H1 (cell line): Measurements from ENCODE around the gene ABCG8. TPM values are rescaled to one million over a fixed set of nuclear protein-coding genes. Genes with fewer than 3 reads are reported as not detected.

Experiments used
- CTCF ChIA-PET: fragments of 300-600 bp; sonication (Branson Sonifier 250); formaldehyde crosslinking; loops from one replicate; lab custom pipeline; 2021; ENCODE audit not compliant: partially characterized antibody; lab: Charles Lee
- POLR2A ChIA-PET: fragments of 300-600 bp; sonication (Branson Sonifier 250); formaldehyde crosslinking; loops from one replicate; lab custom pipeline; 2021; ENCODE audit warnings: inconsistent platforms; ENCODE audit not compliant: partially characterized antibody; lab: Charles Lee
- DNase-seq, 2 experiments: peaks; one replicate each; pipeline versions ENCODE4 v3.0.0 to v3.0.0-alpha.2; 2010 to 2022; ENCODE audit warnings: low spot score in 2 of 2, low read depth in 1 of 2, mixed read lengths in 1 of 2
- FAIRE-seq: peaks from 2 replicates; lab custom pipeline; 2011; peaks lifted over from hg19 to GRCh38; lab: Jason Lieb, UNC
- H2AFZ ChIP-seq: 2 replicates; pipeline ENCODE4 v1.8.1; 2012; ENCODE audit warnings: low read length, inconsistent platforms
- H2AK5ac ChIP-seq: 2 replicates; pipeline ENCODE4 v1.6.1; 2013; ENCODE audit warnings: low read depth, low read length
- H2BK120ac ChIP-seq: replicated peaks from 2 replicates; pipeline ENCODE3; 2013; ENCODE audit warnings: low read depth, low read length, inconsistent platforms
- H2BK12ac ChIP-seq: 2 replicates; pipeline ENCODE4 v1.6.1; 2013; ENCODE audit warnings: low read depth, low read length
- H2BK15ac ChIP-seq: 2 replicates; pipeline ENCODE4 v1.6.1; 2013; ENCODE audit warnings: low read length
- H2BK20ac ChIP-seq: 2 replicates; pipeline ENCODE4 v1.6.1; 2013; ENCODE audit warnings: low read length
- H2BK5ac ChIP-seq: 2 replicates; pipeline ENCODE4 v1.6.1; 2013; ENCODE audit warnings: low read depth, low read length
- H3K14ac ChIP-seq: 2 replicates; pipeline ENCODE4 v1.6.1; 2013; ENCODE audit warnings: inconsistent platforms; ENCODE audit not compliant: insufficient read length
- H3K18ac ChIP-seq: 2 replicates; pipeline ENCODE4 v1.6.1; 2013; ENCODE audit warnings: low read length; ENCODE audit errors: extremely low read depth
- H3K23ac ChIP-seq: 2 replicates; pipeline ENCODE4 v1.6.1; 2013; ENCODE audit warnings: inconsistent platforms; ENCODE audit not compliant: insufficient read length
- H3K23me2 ChIP-seq: 2 replicates; pipeline ENCODE4 v1.6.1; 2013; ENCODE audit warnings: low read depth, low read length
- H3K27ac ChIP-seq: 2 replicates; pipeline ENCODE4 v1.6.1; 2011; ENCODE audit warnings: low read depth, low read length, inconsistent platforms
- H3K27me3 ChIP-seq, 4 experiments: replicated peaks in 1 of 4; 1 replicate in 1 of 4; 2 replicates in 3 of 4; pipeline versions ENCODE4 v1.6.1 to v1.8.1; 2011 to 2013; ENCODE audit warnings: low read length in 3 of 4, mild to moderate bottlenecking in 3 of 4, inconsistent platforms in 2 of 4, mixed read lengths in 2 of 4, moderate library complexity in 1 of 4; ENCODE audit not compliant: control insufficient read depth in 3 of 4, insufficient read depth in 3 of 4; ENCODE audit errors: extremely low read depth in 1 of 4
- H3K36me3 ChIP-seq, 4 experiments: 2 replicates each; pipeline versions ENCODE4 v1.6.1 to v1.8.1; 2011 to 2013; ENCODE audit warnings: mild to moderate bottlenecking in 4 of 4, low read length in 3 of 4, moderate library complexity in 2 of 4, control low read depth in 1 of 4, inconsistent platforms in 1 of 4; ENCODE audit not compliant: insufficient read depth in 4 of 4, control insufficient read depth in 2 of 4
- H3K4ac ChIP-seq: replicated peaks from 2 replicates; pipeline ENCODE3; 2013; ENCODE audit warnings: low read length, low read depth, mixed read lengths, inconsistent platforms; ENCODE audit not compliant: insufficient read length
- H3K4me1 ChIP-seq, 4 experiments: replicated peaks in 1 of 4; 1 replicate in 1 of 4; 2 replicates in 3 of 4; pipeline versions ENCODE4 v1.6.1 to v1.8.1; 2011 to 2013; ENCODE audit warnings: low read length in 3 of 4, inconsistent platforms in 2 of 4, mixed read lengths in 1 of 4; ENCODE audit not compliant: insufficient read depth in 4 of 4, control insufficient read depth in 3 of 4
- H3K4me2 ChIP-seq, 2 experiments: 2 replicates each; pipeline versions ENCODE4 v1.6.1 to v1.8.1; 2011 to 2013; ENCODE audit warnings: low read depth in 2 of 2, low read length in 2 of 2, control low read depth in 1 of 2, inconsistent platforms in 1 of 2, mild to moderate bottlenecking in 1 of 2; ENCODE audit not compliant: insufficient read depth in 1 of 2
- H3K4me3 ChIP-seq, 4 experiments: fragments of 200-600, 300-600 bp in 1 of 4; sonication (generic), shearing (Covaris generic), sonication (Bioruptor Twin) in 1 of 4; 2 replicates each; pipeline versions ENCODE4 v1.5.1 to v1.8.1; 2011 to 2016; ENCODE audit warnings: low read length in 4 of 4, low read depth in 3 of 4, control low read depth in 2 of 4, inconsistent platforms in 2 of 4, mild to moderate bottlenecking in 2 of 4, mixed read lengths in 1 of 4, moderate library complexity in 1 of 4; ENCODE audit not compliant: insufficient read depth in 2 of 4; ENCODE audit errors: extremely low read depth in 1 of 4
- H3K56ac ChIP-seq: replicated peaks from 2 replicates; pipeline ENCODE3; 2013; ENCODE audit warnings: low read depth, mild to moderate bottlenecking, mixed read lengths, low read length, inconsistent platforms; ENCODE audit not compliant: insufficient read length
- H3K79me1 ChIP-seq: 2 replicates; pipeline ENCODE4 v1.6.1; 2013; ENCODE audit warnings: low read depth, low read length, control low read depth
- H3K79me2 ChIP-seq, 2 experiments: 2 replicates each; pipeline versions ENCODE4 v1.6.1 to v1.8.1; 2012 to 2013; ENCODE audit warnings: low read length in 2 of 2, mild to moderate bottlenecking in 2 of 2, inconsistent platforms in 1 of 2; ENCODE audit not compliant: insufficient read depth in 2 of 2, control insufficient read depth in 1 of 2
- H3K9ac ChIP-seq, 4 experiments: replicated peaks in 1 of 4; 1 replicate in 1 of 4; 2 replicates in 3 of 4; pipeline versions ENCODE4 v1.6.1 to v1.8.1; 2011 to 2013; ENCODE audit warnings: low read depth in 3 of 4, low read length in 3 of 4, control low read depth in 2 of 4, mild to moderate bottlenecking in 2 of 4, moderate library complexity in 2 of 4, inconsistent platforms in 1 of 4; ENCODE audit errors: extremely low read depth in 1 of 4
- H3K9me3 ChIP-seq, 2 experiments: 2 replicates each; pipeline versions ENCODE4 v1.6.1 to v1.8.1; 2012 to 2013; ENCODE audit warnings: mild to moderate bottlenecking in 2 of 2, moderate library complexity in 2 of 2, control low read depth in 1 of 2, inconsistent platforms in 1 of 2, low read depth in 1 of 2, low read length in 1 of 2, mixed read lengths in 1 of 2; ENCODE audit not compliant: insufficient read depth in 2 of 2
- H4K20me1 ChIP-seq, 2 experiments: replicated peaks in 1 of 2; 2 replicates each; pipeline versions ENCODE3 to v1.8.1; 2011 to 2013; ENCODE audit warnings: inconsistent platforms in 2 of 2, low read length in 2 of 2, mild to moderate bottlenecking in 1 of 2; ENCODE audit not compliant: insufficient read depth in 2 of 2, control insufficient read depth in 1 of 2
- H4K5ac ChIP-seq: 2 replicates; pipeline ENCODE4 v1.6.1; 2013; ENCODE audit warnings: low read length, low read depth, mixed read lengths, inconsistent platforms; ENCODE audit not compliant: insufficient read length
- H4K8ac ChIP-seq: 2 replicates; pipeline ENCODE4 v1.8.0; 2013; ENCODE audit warnings: mild to moderate bottlenecking, moderate library complexity, low read length, inconsistent platforms; ENCODE audit not compliant: insufficient read depth; ENCODE audit errors: extremely low read depth
- H4K91ac ChIP-seq: replicated peaks from 2 replicates; pipeline ENCODE3; 2013; ENCODE audit warnings: low read length, mixed read lengths, inconsistent platforms; ENCODE audit not compliant: insufficient read length
- CBX5 ChIP-seq: fragments of 300-800, 300-1000 bp; sonication (generic); IDR thresholded peaks from 2 replicates; pipeline ENCODE4 v1.7.1; 2016; ENCODE audit warnings: antibody characterized with exemption, low read length, low read depth
- CHD2 ChIP-seq: IDR thresholded peaks from 2 replicates; pipeline ENCODE4 v1.6.1; 2012; ENCODE audit warnings: low read length, improper control_type of control experiment
- GTF2F1 ChIP-seq: IDR thresholded peaks from 2 replicates; pipeline ENCODE4 v1.6.1; 2012; ENCODE audit warnings: low read depth, low read length, improper control_type of control experiment, borderline replicate concordance
- HDAC6 ChIP-seq: IDR thresholded peaks from one replicate; pipeline ENCODE4 v1.7.1; 2012; ENCODE audit warnings: low read depth, mild to moderate bottlenecking, inconsistent platforms, low read length, moderate library complexity
- JUN ChIP-seq: IDR thresholded peaks from 2 replicates; pipeline ENCODE4 v1.6.1; 2011; ENCODE audit warnings: low read depth, mild to moderate bottlenecking, improper control_type of control experiment, low read length
- KDM4A ChIP-seq: IDR thresholded peaks from one replicate; pipeline ENCODE4 v1.7.1; 2012; ENCODE audit warnings: low read depth, mild to moderate bottlenecking, moderate library complexity, low read length, inconsistent platforms; ENCODE audit not compliant: severe bottlenecking
- MAFK ChIP-seq: IDR thresholded peaks from 2 replicates; pipeline ENCODE4 v1.6.1; 2012; ENCODE audit warnings: low read depth, mild to moderate bottlenecking, improper control_type of control experiment, low read length
- RBBP5 ChIP-seq: IDR thresholded peaks from 2 replicates; pipeline ENCODE4 v1.7.1; 2012; ENCODE audit warnings: low read depth, mild to moderate bottlenecking, inconsistent platforms, low read length, moderate library complexity, borderline replicate concordance
- SIX5 ChIP-seq: IDR thresholded peaks from 2 replicates; pipeline ENCODE4 v1.6.1; 2011; ENCODE audit warnings: mild to moderate bottlenecking, low read depth, low read length
- TBP ChIP-seq: IDR thresholded peaks from 2 replicates; pipeline ENCODE4 v1.6.1; 2011; ENCODE audit warnings: low read depth, low read length, improper control_type of control experiment
- WGBS, 2 experiments: shearing (Covaris generic) in 1 of 2; methylation state at CpG; one replicate each; pipeline versions ENCODE4 v1.1.6 to v1.1.7; 2013 to 2015; ENCODE audit warnings: low lambda C conversion rate in 2 of 2, mixed read lengths in 2 of 2, inconsistent platforms in 1 of 2, low coverage in 1 of 2, missing lambda C conversion rate in 1 of 2; ENCODE audit not compliant: insufficient replicate concordance in 2 of 2, insufficient coverage in 1 of 2, insufficient read length in 1 of 2; ENCODE audit errors: extremely low coverage in 1 of 2, missing lambda C conversion rate in 1 of 2; 5-methylcytosine and 5-hydroxymethylcytosine counted together
- polyA plus RNA-seq, 7 experiments: library from polyadenylated mRNA; depleted of rRNA in 3 of 7; stranded (reverse) in 5 of 7; unstranded in 2 of 7; fragments of >200 nt in 5 of 7; fragments of 200-250 nt in 2 of 7; gene quantifications; 1 replicate in 5 of 7; 2 replicates in 1 of 7; 4 replicates in 1 of 7; pipeline versions ENCODE4 v1.2.1 to v1.2.3, GENCODE V29; 2011 to 2013; ENCODE audit warnings: missing spikeins in 2 of 7, mixed read lengths in 2 of 7
- total RNA-seq: library from RNA; stranded (reverse); fragmentation: NEBNext Ultra II Directional; extraction: Animal tissue kit (Norgen Biotek cat#: 25700); gene quantifications from 2 replicates; pipeline ENCODE4 v1.2.1, GENCODE V29; 2021
- TF ChIP-seq, protein P1 (sequence below): IDR thresholded peaks from 2 replicates; pipeline ENCODE4 v1.6.1; 2012; ENCODE audit warnings: low read length, inconsistent platforms

Gene ABCG8
- total and polyA plus RNA-seq, 2 of the 8 experiments (the other 6 are each of a cell fraction or from before 2014, with no cell fraction given) = not detected

DNA sequence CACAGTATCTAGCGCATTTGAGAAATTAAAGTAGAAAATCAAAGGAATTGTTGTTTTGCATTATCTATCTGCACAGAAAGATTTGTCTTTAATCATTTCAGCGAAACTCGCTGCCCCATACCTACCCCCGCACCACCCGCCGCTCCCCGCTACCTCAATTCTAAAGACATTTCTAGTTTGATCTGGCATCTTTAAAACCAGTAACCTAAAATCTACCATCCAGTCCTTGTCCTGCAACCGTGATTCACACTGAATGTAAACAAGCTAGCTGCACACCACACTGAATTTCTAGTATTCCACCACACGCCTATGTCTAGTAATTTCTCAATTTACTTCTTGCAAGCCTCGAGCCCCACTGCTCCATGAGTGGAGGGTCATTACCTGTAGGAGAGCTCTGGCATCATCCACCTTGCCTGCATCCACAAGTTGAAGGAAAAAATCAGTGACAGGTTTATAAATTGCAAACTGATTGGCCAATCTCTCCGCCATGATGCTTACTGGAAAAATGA, 60.1 kb downstream of the ABCG8 start:
- no peaks in the 10 kb centered on the region for H3K9me3 ChIP-seq
- no peak overlapping the region for H3K4me3 ChIP-seq
- no peaks in the 10 kb centered on the region for H3K27me3 ChIP-seq
- 95% methylated on average over 11 of the region's 11 CpGs; no CpG with 5 or more reads in 1 of the 2 experiments for WGBS, 2 experiments
- H4K20me1 ChIP-seq = peaks cover 0 to 5% of the 10 kb centered on the region in 2 experiments
- H3K56ac ChIP-seq = no peak overlapping the region
- no peak overlapping the region for H3K18ac ChIP-seq
- no peak overlapping the region for H3K9ac ChIP-seq
- FAIRE-seq (no peak), DNase-seq (no peak)
- H3K4me2 ChIP-seq = no peak overlapping the region
- no peak overlapping the region for H4K5ac ChIP-seq
- H3K14ac ChIP-seq = no peak overlapping the region
- no peak overlapping the region for H2BK120ac ChIP-seq
- ChIA-PET POLR2A (no interaction called here), CTCF (interaction anchor here (0.9 to 1.1 kb wide), 2 partner anchors 21 to 77 kb away, joined by 3 read pairs; no protein-coding TSS in a partner anchor)
- no peak overlapping the region for H4K91ac ChIP-seq
- no peak overlapping the region for H3K27ac ChIP-seq
- H3K36me3 ChIP-seq = peaks cover 11 to 79% (median 43%) of the 10 kb centered on the region in 4 experiments
- H3K4ac ChIP-seq = no peak overlapping the region
- H3K4me1 ChIP-seq = no peaks in the 10 kb centered on the region
- no peak overlapping the region for H2BK15ac ChIP-seq
- no peaks in the 10 kb centered on the region for H3K23me2 ChIP-seq
- no peaks in the 10 kb centered on the region; the same call in 1 of the 2 replicates for H3K79me1 ChIP-seq
- H2BK5ac ChIP-seq = no peak overlapping the region
- H2AFZ ChIP-seq = no peak overlapping the region
- no peak overlapping the region for H2BK12ac ChIP-seq
- no peaks in the 10 kb centered on the region for H3K79me2 ChIP-seq
- no peak overlapping the region for H2BK20ac ChIP-seq
- no peak overlapping the region for H4K8ac ChIP-seq
- H3K23ac ChIP-seq = no peak overlapping the region
- no peak overlapping the region for H2AK5ac ChIP-seq
- no peak for TF ChIP-seq TBP
- TF ChIP-seq CBX5 = no peak
- TF ChIP-seq, protein P1, sequence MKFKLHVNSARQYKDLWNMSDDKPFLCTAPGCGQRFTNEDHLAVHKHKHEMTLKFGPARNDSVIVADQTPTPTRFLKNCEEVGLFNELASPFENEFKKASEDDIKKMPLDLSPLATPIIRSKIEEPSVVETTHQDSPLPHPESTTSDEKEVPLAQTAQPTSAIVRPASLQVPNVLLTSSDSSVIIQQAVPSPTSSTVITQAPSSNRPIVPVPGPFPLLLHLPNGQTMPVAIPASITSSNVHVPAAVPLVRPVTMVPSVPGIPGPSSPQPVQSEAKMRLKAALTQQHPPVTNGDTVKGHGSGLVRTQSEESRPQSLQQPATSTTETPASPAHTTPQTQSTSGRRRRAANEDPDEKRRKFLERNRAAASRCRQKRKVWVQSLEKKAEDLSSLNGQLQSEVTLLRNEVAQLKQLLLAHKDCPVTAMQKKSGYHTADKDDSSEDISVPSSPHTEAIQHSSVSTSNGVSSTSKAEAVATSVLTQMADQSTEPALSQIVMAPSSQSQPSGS = no peak
- no peak for TF ChIP-seq HDAC6
- no peak for TF ChIP-seq KDM4A
- TF ChIP-seq JUN = no peak
- TF ChIP-seq SIX5 = no peak
- TF ChIP-seq CHD2 = no peak
- no peak for TF ChIP-seq RBBP5
- TF ChIP-seq GTF2F1 = no peak
- TF ChIP-seq MAFK = no peak
